Fibroblast of lung (primary cell): ENCODE data around the gene TGFB2. TPM values are rescaled to one million over a fixed set of nuclear protein-coding genes. Genes with fewer than 3 reads are reported as not detected.

ENCODE experiments used
- DNase-seq, 2 donors: peaks; one replicate each; pipeline versions ENCODE4 v3.0.0 to v3.0.0-alpha.2; 2010; ENCODE audit warnings: low read depth in 2 of 2
- H2AFZ ChIP-seq: 2 replicates; pipeline ENCODE4 v1.5.1; 2012; ENCODE audit warnings: low read length, control low read depth, inconsistent platforms
- H3K27ac ChIP-seq: 2 replicates; pipeline ENCODE4 v1.5.1; 2011; ENCODE audit warnings: low read length, control low read depth; ENCODE audit not compliant: insufficient read depth
- H3K27me3 ChIP-seq: 2 replicates; pipeline ENCODE4 v1.5.1; 2011; ENCODE audit warnings: mild to moderate bottlenecking, low read length; ENCODE audit not compliant: control insufficient read depth, insufficient read depth
- H3K36me3 ChIP-seq: 2 replicates; pipeline ENCODE4 v1.5.1; 2011; ENCODE audit warnings: low read length; ENCODE audit not compliant: control insufficient read depth, insufficient read depth
- H3K4me1 ChIP-seq: 2 replicates; pipeline ENCODE4 v1.5.1; 2011; ENCODE audit warnings: low read length; ENCODE audit not compliant: control insufficient read depth, insufficient read depth; ENCODE audit errors: extremely low read depth
- H3K4me2 ChIP-seq: 2 replicates; pipeline ENCODE4 v1.5.1; 2011; ENCODE audit warnings: low read length, control low read depth; ENCODE audit not compliant: insufficient read depth; ENCODE audit errors: extremely low read depth
- H3K4me3 ChIP-seq, 4 experiments: fragments of 200-600 bp in 1 of 4; sonication (generic) in 1 of 4; replicated peaks in 1 of 4; 2 replicates each; pipeline ENCODE4 v1.5.1; 2011 to 2016; ENCODE audit warnings: low read length in 4 of 4, low read depth in 3 of 4, mild to moderate bottlenecking in 3 of 4, control low read depth in 2 of 4, inconsistent platforms in 1 of 4, mixed read lengths in 1 of 4; ENCODE audit not compliant: insufficient read depth in 1 of 4; ENCODE audit errors: control extremely low read depth in 1 of 4
- H3K79me2 ChIP-seq: 2 replicates; pipeline ENCODE4 v1.5.1; 2012; ENCODE audit warnings: mild to moderate bottlenecking, low read length, inconsistent platforms; ENCODE audit not compliant: control insufficient read depth, insufficient read depth
- H3K9ac ChIP-seq: 2 replicates; pipeline ENCODE4 v1.5.1; 2011; ENCODE audit warnings: mild to moderate bottlenecking, low read length, control low read depth; ENCODE audit not compliant: insufficient read depth
- H3K9me3 ChIP-seq: 2 replicates; pipeline ENCODE4 v1.5.1; 2012; ENCODE audit warnings: low read depth, low read length; ENCODE audit not compliant: control insufficient read depth, insufficient read depth
- H4K20me1 ChIP-seq: 2 replicates; pipeline ENCODE4 v1.5.1; 2011; ENCODE audit warnings: low read length; ENCODE audit not compliant: control insufficient read depth, insufficient read depth; ENCODE audit errors: extremely low read depth
- CTCF ChIP-seq, 2 donors: IDR thresholded peaks in 1 of 2; conservative IDR thresholded peaks in 1 of 2; 1 replicate in 1 of 2; 2 replicates in 1 of 2; pipeline ENCODE4 v1.5.1; 2011 to 2012; ENCODE audit warnings: low read length in 2 of 2, control low read depth in 1 of 2, inconsistent platforms in 1 of 2, low read depth in 1 of 2, mild to moderate bottlenecking in 1 of 2
- EZH2 ChIP-seq: IDR thresholded peaks from 2 replicates; pipeline ENCODE4 v1.5.1; 2012; ENCODE audit warnings: low read length, control low read depth, mild to moderate bottlenecking; ENCODE audit errors: missing control alignments
- polyA plus RNA-seq, 2 donors: library from polyadenylated mRNA; depleted of rRNA in 1 of 2; stranded (reverse) in 1 of 2; unstranded in 1 of 2; fragments of >200 nt; gene quantifications; 2 replicates each; pipeline ENCODE4 v1.2.1, GENCODE V29; 2011 to 2012; ENCODE audit warnings: missing spikeins in 1 of 2
- total RNA-seq: library from RNA; depleted of rRNA; stranded (reverse); fragments of >200 nt; gene quantifications from 2 replicates; pipeline ENCODE4 v1.2.1, GENCODE V29; 2014

Gene TGFB2
- total and polyA plus RNA-seq, 2 donors (not counting 1 experiment from before 2014, with no cell fraction given), result 13.9 to 29.1 TPM

DNA sequence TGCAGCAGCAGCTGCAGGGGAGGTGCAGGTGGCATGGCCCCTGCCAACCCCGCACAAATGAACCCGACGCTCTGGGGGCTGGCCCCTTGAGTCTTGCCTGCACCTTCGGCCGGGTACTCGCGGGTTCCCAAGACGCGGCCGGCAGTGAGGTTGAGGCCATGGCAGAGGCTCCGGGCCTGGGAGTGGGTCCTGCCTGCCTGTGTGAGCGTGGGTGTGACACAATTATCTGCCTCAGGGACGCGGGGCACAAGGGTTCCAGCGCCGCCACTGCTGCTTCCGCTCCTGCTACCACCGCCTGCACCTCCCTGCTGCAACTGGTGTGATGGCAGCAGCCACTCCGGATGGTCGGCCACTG lies 20.9 kb upstream of the TGFB2 start:
- peaks cover 11% of the 10 kb centered on the region for H3K36me3 ChIP-seq
- H2AFZ ChIP-seq, result no peak overlapping the region
- no peaks in the 10 kb centered on the region for H3K27me3 ChIP-seq
- no peaks in the 10 kb centered on the region for H3K4me1 ChIP-seq
- TF ChIP-seq EZH2, result no peak
- TF ChIP-seq CTCF (conservative IDR thresholded peaks at IDR 0.05 in 1 of 2, IDR thresholded peaks at IDR 0.05 in 1 of 2; ENCODE audit: low read depth in 1 of 2, low read length in 2 of 2), result no peak
- no peaks in the 10 kb centered on the region for H4K20me1 ChIP-seq
- H3K9me3 ChIP-seq, result no peaks in the 10 kb centered on the region
- H3K9ac ChIP-seq, result no peak overlapping the region
- H3K79me2 ChIP-seq, result no peaks in the 10 kb centered on the region
- no peak for DNase-seq
- H3K27ac ChIP-seq, result no peak overlapping the region
- H3K4me2 ChIP-seq, result no peak overlapping the region
- no peak overlapping the region for H3K4me3 ChIP-seq

DNA sequence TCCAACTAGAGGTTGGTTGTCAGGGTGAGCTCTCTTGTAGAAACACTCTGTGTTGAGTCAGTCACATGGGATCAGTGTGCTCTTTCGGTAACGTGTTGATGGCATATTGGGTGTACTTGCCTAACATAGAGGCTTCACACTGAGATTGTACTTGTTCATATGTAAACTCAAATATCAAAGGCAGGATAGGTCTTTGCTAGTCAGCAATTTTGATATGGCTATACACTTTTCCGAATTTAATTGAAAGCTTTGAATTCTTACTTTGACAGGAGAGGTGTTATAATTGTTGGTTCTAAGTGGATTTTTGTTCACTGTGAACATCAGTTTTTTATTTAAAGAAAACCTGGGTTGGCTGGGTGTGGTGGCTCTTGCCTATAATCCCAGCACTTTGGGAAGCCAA lies 16.4 kb upstream of the TGFB2 start:
- no peaks in the 10 kb centered on the region for H4K20me1 ChIP-seq
- no peak overlapping the region for H2AFZ ChIP-seq
- H3K9ac ChIP-seq, result no peak overlapping the region
- H3K4me2 ChIP-seq, result no peak overlapping the region
- no peak for TF ChIP-seq CTCF (conservative IDR thresholded peaks at IDR 0.05 in 1 of 2, IDR thresholded peaks at IDR 0.05 in 1 of 2; ENCODE audit: low read depth in 1 of 2, low read length in 2 of 2)
- TF ChIP-seq EZH2, result no peak
- peaks cover 2% of the 10 kb centered on the region for H3K4me1 ChIP-seq
- H3K27ac ChIP-seq, result no peak overlapping the region
- DNase-seq, result no peak
- H3K79me2 ChIP-seq, result no peaks in the 10 kb centered on the region
- no peaks in the 10 kb centered on the region for H3K9me3 ChIP-seq
- H3K4me3 ChIP-seq, result no peak overlapping the region
- peaks cover 4% of the 10 kb centered on the region for H3K36me3 ChIP-seq
- no peaks in the 10 kb centered on the region for H3K27me3 ChIP-seq

GRCh38 chr1:218330043-218330623 lies 15.0 kb upstream of the TGFB2 start:
- H4K20me1 ChIP-seq, result no peaks in the 10 kb centered on the region
- H3K4me1 ChIP-seq, result peaks cover 2% of the 10 kb centered on the region
- no peak overlapping the region for H3K27ac ChIP-seq
- H2AFZ ChIP-seq, result no peak overlapping the region
- H3K9me3 ChIP-seq, result no peaks in the 10 kb centered on the region
- TF ChIP-seq CTCF (conservative IDR thresholded peaks at IDR 0.05 in 1 of 2, IDR thresholded peaks at IDR 0.05 in 1 of 2; ENCODE audit: low read depth in 1 of 2, low read length in 2 of 2) (peak in 1 of 2 donors; percentile 42), EZH2 (no peak)
- no peaks in the 10 kb centered on the region for H3K79me2 ChIP-seq
- no peak overlapping the region for H3K9ac ChIP-seq
- no peak overlapping the region for H3K4me3 ChIP-seq
- H3K36me3 ChIP-seq, result no peaks in the 10 kb centered on the region
- DNase-seq, result peak; percentile 44 to 69
- H3K4me2 ChIP-seq, result peak overlapping the region; percentile 1
- no peaks in the 10 kb centered on the region for H3K27me3 ChIP-seq
